Tibial nerve (tissue), 3 donors: Measurements from ENCODE around the gene FUT8.

Experiments
- CTCF ChIP-seq, 5 experiments: fragments of 200-600 bp in 3 of 5; fragments of 450-650 bp in 2 of 5; sonication (generic) in 3 of 5; IDR thresholded peaks; one replicate each; pipeline ENCODE4 v1.5.1; 2016 to 2019; ENCODE audit warnings: antibody characterized with exemption in 5 of 5, mild to moderate bottlenecking in 3 of 5, moderate library complexity in 2 of 5
- POLR2A ChIP-seq, 2 donors: fragments of 450-650 bp; IDR thresholded peaks; one replicate each; pipeline ENCODE4 v1.6.1; 2017; ENCODE audit warnings: antibody characterized with exemption in 2 of 2, mild to moderate bottlenecking in 2 of 2, moderate library complexity in 2 of 2

- TF ChIP-seq POLR2A (IDR thresholded peaks at IDR 0.05) (no peak), CTCF (IDR thresholded peaks at IDR 0.05) (no peak)
Observed at GRCh38 chr14:65594153-65594881, 181.8 kb downstream of the FUT8 start.
